ENCODE measurements around the gene USP31.

Gene USP31

DNA sequence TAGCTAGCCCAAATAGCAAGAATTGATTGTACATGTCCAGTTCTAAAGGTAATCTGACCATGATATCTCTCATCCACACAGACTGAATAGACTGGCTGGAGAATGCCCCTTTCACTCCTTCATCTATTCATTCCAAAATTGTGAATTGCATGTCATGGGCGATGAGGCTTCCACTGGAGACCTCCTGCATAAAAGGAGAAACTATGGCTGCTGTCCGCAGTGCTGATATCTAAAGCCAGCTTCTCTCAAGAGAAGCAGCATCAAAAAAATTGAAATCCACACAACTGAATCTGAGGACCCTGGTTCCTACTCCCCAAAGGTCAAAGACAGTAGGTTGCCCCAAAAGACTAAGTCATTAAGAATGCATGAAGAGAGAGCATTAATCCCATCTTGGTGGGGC lies 25.4 kb upstream of the USP31 start:
- Histone ChIP-seq H3K9me3 (ENCODE audit: control insufficient read depth, insufficient read depth, low read length) (no peaks in the 10 kb centered on the region), H3K4me1 (ENCODE audit: insufficient read depth, low read length) (peaks cover 5% of the 10 kb centered on the region; the same call in 1 of the 2 replicates), H3K36me3 (ENCODE audit: insufficient read depth, low read length) (no peaks in the 10 kb centered on the region), H3K9ac (ENCODE audit: low read depth, low read length) (no peak overlapping the region)

DNA sequence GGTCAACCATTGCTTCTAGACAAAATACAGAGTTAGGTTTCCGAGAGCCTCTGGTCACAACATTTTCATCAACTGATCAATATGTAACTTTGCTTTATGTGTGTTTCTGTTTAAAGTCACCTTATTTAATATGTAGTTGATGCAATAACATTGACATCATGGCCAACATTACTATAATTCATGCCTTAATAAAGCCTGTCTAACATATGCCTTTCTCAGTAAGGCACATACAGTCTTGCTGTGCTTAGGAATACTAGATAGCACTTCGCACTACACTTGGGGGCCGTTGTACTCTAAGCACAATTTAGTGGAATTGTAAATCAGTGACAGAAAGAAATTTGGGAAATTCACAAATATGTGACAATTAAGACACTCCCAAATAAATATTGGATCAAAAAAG lies 23.7 kb upstream of the USP31 start:
- Histone ChIP-seq H3K9me3 (ENCODE audit: control insufficient read depth, insufficient read depth, low read length) (no peaks in the 10 kb centered on the region), H3K4me1 (ENCODE audit: insufficient read depth, low read length) (peaks cover 5% of the 10 kb centered on the region; the same call in 1 of the 2 replicates), H3K36me3 (ENCODE audit: insufficient read depth, low read length) (no peaks in the 10 kb centered on the region), H3K9ac (ENCODE audit: low read depth, low read length) (no peak overlapping the region)

DNA sequence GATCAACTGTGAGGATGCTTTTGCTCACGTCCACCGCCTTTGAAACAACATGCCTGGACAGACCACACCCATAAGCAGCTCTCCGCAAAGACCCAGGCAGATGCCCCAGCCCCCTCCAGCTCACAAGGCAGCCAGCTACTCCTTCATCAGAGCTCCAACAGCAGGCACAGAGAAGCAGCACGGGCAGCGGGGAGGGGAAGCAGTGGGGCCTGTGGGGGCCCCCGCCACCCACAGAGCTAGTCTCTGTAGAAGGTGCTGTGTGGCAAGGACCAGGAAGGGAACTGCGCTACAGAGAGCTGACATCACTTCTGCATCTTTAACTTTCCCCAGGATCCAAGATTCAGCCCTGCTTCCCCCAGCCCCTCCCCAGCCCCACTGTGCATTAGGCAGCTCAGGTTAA lies 23.3 kb upstream of the USP31 start:
- Histone ChIP-seq H3K9ac (ENCODE audit: low read depth, low read length) (no peak overlapping the region), H3K36me3 (ENCODE audit: insufficient read depth, low read length) (no peaks in the 10 kb centered on the region), H3K9me3 (ENCODE audit: control insufficient read depth, insufficient read depth, low read length) (no peaks in the 10 kb centered on the region), H3K4me1 (ENCODE audit: insufficient read depth, low read length) (peaks cover 5% of the 10 kb centered on the region; the same call in 1 of the 2 replicates)

DNA sequence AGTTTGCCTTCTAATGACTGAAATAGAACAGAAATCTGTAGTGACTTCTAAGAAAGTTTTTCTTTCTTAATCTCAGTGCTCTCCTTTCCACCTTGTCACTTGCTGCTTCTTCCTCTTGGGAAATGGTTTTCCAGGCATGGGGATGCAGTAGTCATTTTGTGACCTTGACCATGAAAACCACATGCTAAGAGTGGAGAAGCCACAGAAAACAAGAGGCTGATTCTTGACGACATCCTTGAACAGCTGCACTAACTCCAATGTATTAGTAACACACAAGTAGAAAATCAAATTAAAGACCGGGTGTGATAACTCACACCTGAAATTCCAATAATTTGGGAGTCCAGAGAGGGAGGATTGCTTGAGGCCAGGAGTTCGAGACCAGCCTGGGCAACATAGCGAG lies 15.5 kb upstream of the USP31 start:
- Histone ChIP-seq H3K4me1 (ENCODE audit: insufficient read depth, low read length) (no peaks in the 10 kb centered on the region), H3K9me3 (ENCODE audit: control insufficient read depth, insufficient read depth, low read length) (no peaks in the 10 kb centered on the region), H3K9ac (ENCODE audit: low read depth, low read length) (no peak overlapping the region), H3K36me3 (ENCODE audit: insufficient read depth, low read length) (no peaks in the 10 kb centered on the region)

DNA sequence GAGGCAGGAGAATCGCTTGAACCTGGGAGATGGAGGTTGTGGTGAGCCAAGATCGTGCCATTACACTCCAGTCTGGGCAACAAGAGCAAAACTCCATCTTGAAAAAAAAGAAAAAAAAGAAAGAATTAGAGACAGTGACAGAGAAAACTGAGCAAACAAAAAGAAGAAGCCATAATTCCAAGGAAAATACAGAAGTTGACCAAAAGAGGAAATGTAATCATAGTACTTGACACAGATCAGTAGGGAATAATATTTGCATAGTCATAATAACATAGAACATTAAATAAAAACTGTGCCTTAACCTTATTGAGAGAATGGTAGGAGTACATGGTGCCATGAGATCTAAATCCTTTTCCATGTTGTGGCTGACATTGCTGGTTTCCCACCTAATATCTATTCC lies 14.7 kb upstream of the USP31 start:
- H3K9me3 ChIP-seq (ENCODE audit: control insufficient read depth, insufficient read depth, low read length): no peaks in the 10 kb centered on the region

DNA sequence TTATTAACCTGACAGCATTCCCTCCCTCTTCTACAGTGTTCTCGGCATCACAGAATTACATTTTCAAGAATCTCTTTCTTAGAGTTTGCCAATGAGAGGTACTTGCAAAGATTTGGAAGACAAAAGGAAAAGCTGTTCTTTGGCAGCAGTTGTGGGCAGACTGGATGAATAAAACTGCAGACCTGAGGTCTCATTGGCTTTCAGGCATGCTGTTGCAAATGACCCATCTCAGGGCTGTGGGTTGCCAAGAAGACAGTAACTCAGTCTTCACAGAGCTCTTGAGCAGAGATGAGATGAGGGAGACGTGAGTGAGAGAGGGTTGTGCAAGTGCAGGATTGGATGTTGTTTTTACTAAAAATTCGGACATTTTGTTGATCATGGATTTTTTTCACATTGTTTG lies 11.3 kb upstream of the USP31 start:
- H3K4me1 ChIP-seq (ENCODE audit: insufficient read depth, low read length): no peaks in the 10 kb centered on the region
- no peaks in the 10 kb centered on the region for H3K36me3 ChIP-seq (ENCODE audit: insufficient read depth, low read length)
- H3K9ac ChIP-seq (ENCODE audit: low read depth, low read length): no peak overlapping the region
- no peaks in the 10 kb centered on the region for H3K9me3 ChIP-seq (ENCODE audit: control insufficient read depth, insufficient read depth, low read length)

More for the DNA sequence above, 14.7 kb upstream of the USP31 start:
- Histone ChIP-seq H3K4me1 (ENCODE audit: insufficient read depth, low read length) (no peaks in the 10 kb centered on the region), H3K36me3 (ENCODE audit: insufficient read depth, low read length) (no peaks in the 10 kb centered on the region), H3K9ac (ENCODE audit: low read depth, low read length) (no peak overlapping the region)

DNA sequence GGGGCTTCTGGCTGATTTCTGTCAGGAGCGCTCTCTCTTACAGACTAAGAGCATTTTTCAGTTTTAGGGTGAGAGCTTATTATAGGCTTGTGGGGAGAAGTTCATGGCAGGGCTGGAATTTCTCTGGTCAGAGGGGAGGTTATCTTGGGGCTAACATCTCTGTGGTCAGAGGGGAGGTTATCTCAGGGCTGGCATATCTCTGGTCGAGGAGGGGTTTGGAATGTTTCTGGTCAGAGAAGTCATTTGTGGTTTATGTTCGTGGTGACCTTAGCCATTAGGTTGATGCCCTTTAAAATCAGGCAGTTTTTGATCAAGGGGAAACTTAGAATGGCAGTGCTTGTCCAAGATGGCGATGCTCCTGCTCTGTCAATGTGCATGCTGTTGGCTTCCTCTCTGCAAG lies 10.8 kb upstream of the USP31 start:
- Histone ChIP-seq H3K9me3 (ENCODE audit: control insufficient read depth, insufficient read depth, low read length) (no peaks in the 10 kb centered on the region), H3K9ac (ENCODE audit: low read depth, low read length) (no peak overlapping the region), H3K4me1 (ENCODE audit: insufficient read depth, low read length) (no peaks in the 10 kb centered on the region), H3K36me3 (ENCODE audit: insufficient read depth, low read length) (no peaks in the 10 kb centered on the region)

DNA sequence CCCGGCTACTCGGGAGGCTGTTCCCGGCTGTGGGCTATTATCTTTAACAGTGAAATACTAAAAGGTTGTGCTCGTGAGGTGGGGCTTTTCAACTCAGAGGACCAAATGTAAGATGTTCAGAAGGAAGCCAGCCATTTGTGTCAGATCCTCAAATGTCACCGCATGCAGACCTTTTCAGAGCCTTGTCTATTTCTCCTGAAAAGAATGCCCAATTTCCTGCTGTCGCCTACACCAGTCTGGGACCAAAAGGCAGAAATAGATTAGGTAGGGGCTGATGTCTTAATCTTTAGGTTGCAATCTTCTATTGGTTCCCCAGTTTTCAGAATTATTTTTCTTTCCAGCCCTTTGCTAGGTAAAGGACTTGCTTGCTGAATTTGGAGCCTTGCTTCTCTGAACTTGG lies 8.9 kb upstream of the USP31 start:
- Histone ChIP-seq H3K36me3 (ENCODE audit: insufficient read depth, low read length) (no peaks in the 10 kb centered on the region), H3K4me1 (ENCODE audit: insufficient read depth, low read length) (no peaks in the 10 kb centered on the region), H3K9ac (ENCODE audit: low read depth, low read length) (no peak overlapping the region), H3K9me3 (ENCODE audit: control insufficient read depth, insufficient read depth, low read length) (no peaks in the 10 kb centered on the region)

DNA sequence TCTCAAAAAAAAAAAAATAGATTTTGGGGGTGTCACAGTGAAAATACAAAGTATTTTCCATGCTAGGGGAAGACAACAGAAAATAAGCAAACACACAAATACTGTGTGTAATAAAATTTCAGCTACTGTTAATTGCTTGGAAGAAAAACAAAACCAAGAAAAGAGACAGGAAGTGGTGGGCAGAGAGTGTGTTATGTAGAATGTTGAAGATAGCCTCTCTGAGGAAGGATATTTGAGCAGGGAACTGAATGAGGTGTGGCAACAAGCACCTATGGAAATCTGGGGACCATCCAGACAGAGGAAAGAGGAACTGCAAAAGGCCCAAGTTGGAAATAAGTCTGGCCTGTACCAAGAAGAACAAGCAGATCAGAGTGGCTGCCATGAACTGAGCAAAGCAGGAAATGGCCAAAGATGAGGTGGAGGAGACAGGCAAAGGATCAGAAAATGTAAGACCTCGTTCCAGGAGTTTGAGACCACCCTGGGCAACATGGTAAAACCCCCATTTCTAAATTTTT lies 7.8 kb upstream of the USP31 start:
- Histone ChIP-seq H3K9ac (ENCODE audit: low read depth, low read length) (no peak overlapping the region), H3K9me3 (ENCODE audit: control insufficient read depth, insufficient read depth, low read length) (no peaks in the 10 kb centered on the region), H3K36me3 (ENCODE audit: insufficient read depth, low read length) (no peaks in the 10 kb centered on the region), H3K4me1 (ENCODE audit: insufficient read depth, low read length) (no peaks in the 10 kb centered on the region)

DNA sequence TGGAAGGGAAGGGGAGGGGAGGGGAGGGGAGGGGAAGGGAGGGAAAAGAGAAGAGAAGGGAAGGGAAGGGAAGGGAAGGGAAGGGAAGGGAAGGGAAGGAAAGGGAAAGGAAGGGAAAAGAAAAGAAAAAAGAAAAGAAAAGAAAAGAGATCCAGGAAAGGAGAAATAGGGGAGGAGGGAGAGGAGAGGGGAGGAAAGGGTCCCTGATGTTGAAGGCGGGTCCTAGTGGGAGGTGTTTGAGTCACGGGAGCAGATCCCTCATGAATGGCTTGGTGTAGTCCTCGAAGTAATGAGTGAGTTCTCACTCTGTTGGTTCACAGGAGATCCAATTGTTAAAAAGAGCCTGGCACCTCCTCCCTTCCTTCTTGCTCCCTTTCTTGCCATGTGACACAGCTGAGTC lies 6.9 kb upstream of the USP31 start:
- Histone ChIP-seq H3K36me3 (ENCODE audit: insufficient read depth, low read length) (no peaks in the 10 kb centered on the region), H3K9me3 (ENCODE audit: control insufficient read depth, insufficient read depth, low read length) (no peaks in the 10 kb centered on the region), H3K4me1 (ENCODE audit: insufficient read depth, low read length) (no peaks in the 10 kb centered on the region), H3K9ac (ENCODE audit: low read depth, low read length) (no peak overlapping the region)

DNA sequence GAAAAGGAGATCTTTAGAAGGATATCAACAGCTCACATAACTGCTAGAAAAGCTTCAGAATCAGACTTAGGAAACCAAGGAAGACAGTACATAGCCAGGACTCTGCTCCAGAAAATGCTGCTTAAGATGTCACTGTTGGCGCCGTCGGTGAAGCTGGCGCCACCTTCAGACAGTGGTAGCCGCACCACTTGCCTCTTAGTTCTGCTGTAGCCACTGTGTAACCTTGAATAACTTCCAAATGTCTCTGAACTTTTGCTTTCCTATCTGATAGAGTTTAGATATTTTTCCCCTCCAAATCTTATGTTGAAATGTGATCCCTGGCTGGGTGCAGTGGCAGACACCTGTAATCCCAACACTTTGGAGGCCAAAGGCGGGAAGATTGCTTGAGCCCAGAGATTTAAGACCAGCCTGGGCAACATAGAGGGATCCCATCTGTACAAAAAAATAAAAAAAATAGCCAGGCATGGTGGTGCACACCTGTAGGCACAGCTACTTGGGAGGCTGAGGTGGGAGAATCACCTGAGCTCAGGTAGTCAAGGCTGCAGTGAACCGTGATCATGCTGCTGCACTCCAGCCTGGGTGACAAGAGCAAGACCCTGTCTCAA lies 6.3 kb upstream of the USP31 start:
- no peaks in the 10 kb centered on the region for H3K9me3 ChIP-seq (ENCODE audit: control insufficient read depth, insufficient read depth, low read length)
- no peaks in the 10 kb centered on the region for H3K36me3 ChIP-seq (ENCODE audit: insufficient read depth, low read length)
- H3K4me1 ChIP-seq (ENCODE audit: insufficient read depth, low read length): no peaks in the 10 kb centered on the region
- no peak overlapping the region for H3K9ac ChIP-seq (ENCODE audit: low read depth, low read length)

DNA sequence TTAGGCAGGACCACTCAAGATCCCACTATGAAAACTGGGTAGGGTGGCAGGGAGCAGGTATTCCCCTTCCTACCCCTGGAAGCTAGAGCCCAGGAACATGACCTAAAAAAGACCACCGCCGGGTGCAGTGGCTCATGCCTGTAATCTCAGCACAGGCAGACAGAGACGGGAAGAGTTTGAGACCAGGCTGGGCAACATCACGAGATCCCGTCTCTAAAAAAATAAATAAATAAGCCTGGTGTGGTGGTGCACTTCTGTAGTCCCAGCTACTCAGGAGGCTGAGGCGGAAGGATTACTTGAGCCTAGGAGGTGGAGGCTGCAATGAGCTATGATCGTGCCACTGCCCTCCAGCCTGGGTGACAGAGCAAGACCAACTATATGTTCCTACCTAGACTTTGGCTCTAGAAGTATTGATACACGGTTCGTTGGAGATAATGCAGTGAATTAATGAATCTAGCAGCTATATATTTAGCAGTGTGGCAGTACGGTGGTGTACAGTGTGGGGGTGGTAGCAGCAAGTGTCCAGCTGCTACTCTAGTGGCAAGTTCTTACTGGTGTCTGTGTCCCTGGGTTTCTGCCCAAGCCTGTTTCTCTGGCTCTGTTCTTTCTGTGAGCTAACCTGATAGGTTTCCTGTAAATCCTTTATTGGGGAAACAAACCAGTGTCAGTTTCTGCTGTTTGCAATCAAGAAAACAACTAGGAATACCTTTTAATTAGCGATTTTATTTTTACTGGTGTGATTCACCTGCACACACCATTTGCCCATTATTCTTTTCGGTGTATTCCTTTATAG lies 3.3 kb upstream of the USP31 start:
- H3K36me3 ChIP-seq (ENCODE audit: insufficient read depth, low read length): no peaks in the 10 kb centered on the region
- H3K4me1 ChIP-seq (ENCODE audit: insufficient read depth, low read length): no peaks in the 10 kb centered on the region
- no peak overlapping the region for H3K9ac ChIP-seq (ENCODE audit: low read depth, low read length)
- H3K9me3 ChIP-seq (ENCODE audit: control insufficient read depth, insufficient read depth, low read length): no peaks in the 10 kb centered on the region

DNA sequence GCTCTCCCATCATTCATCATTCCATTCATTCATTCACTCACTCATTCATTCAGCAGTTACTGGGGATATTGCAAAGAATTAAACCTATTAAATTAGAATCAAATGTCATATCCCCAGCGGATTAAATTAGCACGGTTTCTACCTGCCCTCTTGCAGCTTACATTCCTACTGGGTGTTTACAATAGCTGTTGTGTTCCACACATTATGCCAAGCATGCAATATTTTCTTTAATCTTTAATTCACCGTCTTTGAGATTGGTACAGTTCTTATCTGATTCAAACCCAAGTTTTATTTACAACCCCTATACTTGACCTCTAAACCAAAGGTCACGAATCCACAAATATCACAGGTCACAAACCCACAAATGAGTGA lies 727 bp upstream of the USP31 start:
- Histone ChIP-seq H3K9me3 (ENCODE audit: control insufficient read depth, insufficient read depth, low read length) (no peaks in the 10 kb centered on the region), H3K36me3 (ENCODE audit: insufficient read depth, low read length) (no peaks in the 10 kb centered on the region), H3K9ac (ENCODE audit: low read depth, low read length) (peak overlapping the region; percentile 76; the same call in 1 of the 2 replicates), H3K4me1 (ENCODE audit: insufficient read depth, low read length) (peaks cover 14% of the 10 kb centered on the region)

DNA sequence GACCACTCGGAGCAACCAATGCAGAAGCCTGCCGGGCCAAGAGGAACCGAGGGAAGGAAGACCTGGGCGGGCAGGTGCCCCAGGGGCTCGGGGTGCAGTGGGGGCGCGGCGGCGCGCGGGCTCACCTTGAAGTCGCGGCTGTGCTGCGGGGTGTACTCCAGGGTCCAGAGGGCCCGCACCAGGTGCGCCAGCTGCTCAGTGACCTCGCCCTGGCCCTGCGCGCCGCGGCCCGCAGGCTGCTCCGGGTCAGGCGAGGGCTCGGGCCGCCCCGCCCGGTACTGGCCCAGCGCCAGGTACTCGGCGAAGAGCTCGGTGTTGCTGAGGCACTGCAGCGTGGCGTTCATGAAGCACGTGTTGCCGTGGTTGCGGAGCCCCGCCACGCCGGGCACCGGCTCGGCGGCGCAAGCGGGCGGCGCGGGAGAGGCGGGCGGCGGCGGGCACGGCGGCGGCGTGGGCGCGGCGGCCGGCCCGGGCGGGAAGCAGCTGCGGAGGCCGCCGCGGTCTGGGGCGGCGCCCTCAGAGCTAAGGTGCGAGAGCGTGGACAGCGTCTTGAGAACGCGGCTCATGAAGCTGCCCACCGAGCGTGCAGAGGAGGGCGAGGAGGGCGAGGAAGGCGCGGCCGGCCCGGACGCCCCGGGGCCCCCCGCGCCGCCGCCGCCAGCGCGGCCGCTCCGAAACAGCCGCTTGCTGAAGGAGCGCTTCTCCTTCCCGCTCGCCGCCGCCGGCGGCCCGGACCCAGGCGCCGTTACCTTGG lies 562 bp downstream of the USP31 start:
- peaks cover 24% of the 10 kb centered on the region for H3K4me1 ChIP-seq (ENCODE audit: insufficient read depth, low read length)
- no peaks in the 10 kb centered on the region for H3K36me3 ChIP-seq (ENCODE audit: insufficient read depth, low read length)
- no peaks in the 10 kb centered on the region for H3K9me3 ChIP-seq (ENCODE audit: control insufficient read depth, insufficient read depth, low read length)
- peak overlapping the region; percentile 76 for H3K9ac ChIP-seq (ENCODE audit: low read depth, low read length)

DNA sequence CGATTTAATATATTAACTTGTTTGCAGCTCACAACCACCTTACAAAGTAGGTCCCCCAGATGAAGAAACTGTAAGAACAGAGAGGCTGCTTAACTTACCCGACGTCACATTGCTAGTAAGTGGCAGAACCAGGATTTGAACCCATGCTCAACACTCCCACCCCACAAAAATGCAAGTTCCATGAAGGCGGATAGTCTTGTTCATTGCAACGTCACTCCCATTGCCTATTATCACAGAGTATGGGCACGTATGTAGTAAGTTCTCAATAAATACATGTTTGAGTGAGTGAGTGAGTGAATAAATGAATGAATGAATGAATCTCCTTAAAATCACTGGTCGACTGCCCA lies 1.1 kb downstream of the USP31 start:
- Histone ChIP-seq H3K9ac (ENCODE audit: low read depth, low read length) (peak overlapping the region; percentile 76), H3K9me3 (ENCODE audit: control insufficient read depth, insufficient read depth, low read length) (no peaks in the 10 kb centered on the region), H3K4me1 (ENCODE audit: insufficient read depth, low read length) (peaks cover 25% of the 10 kb centered on the region), H3K36me3 (ENCODE audit: insufficient read depth, low read length) (no peaks in the 10 kb centered on the region)
